ENCODE measurements around the gene HKDC1. TPM values are rescaled to one million over a fixed set of nuclear protein-coding genes. Genes with fewer than 3 reads are reported as not detected.

HKDC1 gene
- total RNA-seq, 1 donor from 2014 or later: not detected

DNA sequence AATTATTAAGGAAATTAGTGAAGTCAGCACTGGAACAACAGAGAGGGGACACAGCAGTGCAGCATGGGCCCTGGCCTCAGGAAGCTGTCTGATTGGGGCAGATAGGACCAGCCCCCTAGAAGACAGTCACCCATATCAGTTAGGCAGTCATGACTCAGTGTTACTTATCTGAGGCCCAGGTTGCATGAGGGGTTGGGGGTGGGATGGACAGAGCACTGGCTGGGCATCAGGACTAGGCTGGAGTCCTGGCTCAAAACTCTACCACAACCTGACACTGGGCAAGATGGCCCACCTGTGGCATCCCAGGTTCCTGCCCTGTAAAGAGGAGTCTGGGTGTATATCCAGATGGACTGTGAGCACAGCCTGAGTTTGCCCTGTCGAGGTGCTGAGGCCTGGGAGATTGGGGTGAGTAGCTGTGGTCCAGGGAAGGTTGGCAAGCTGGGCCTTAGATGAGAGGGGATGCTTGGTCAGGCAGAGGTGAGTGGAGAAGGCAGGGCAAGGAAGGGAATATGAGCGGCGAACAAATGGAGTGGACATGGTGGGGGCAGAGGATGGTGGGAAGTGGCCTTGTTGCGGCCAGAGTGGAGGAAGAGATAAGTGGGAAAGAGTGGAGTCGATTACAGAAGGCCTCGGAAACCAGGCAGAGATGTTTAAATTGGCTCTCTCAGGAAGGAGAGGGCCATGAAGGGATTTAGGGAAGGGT lies 95.6 kb downstream of the HKDC1 start:
- Mint-ChIP-seq H3K4me3 (ENCODE audit: unreplicated experiment) (no peak overlapping the region), H3K9me3 (ENCODE audit: unreplicated experiment) (peaks cover 12% of the 10 kb centered on the region), H3K27me3 (ENCODE audit: unreplicated experiment) (peaks cover 13% of the 10 kb centered on the region), H3K36me3 (ENCODE audit: unreplicated experiment) (peaks cover 4% of the 10 kb centered on the region), H3K4me1 (ENCODE audit: low read depth, unreplicated experiment) (peaks cover 14% of the 10 kb centered on the region), H3K27ac (ENCODE audit: unreplicated experiment) (no peak overlapping the region)
- DNase-seq: no peak
- TF ChIP-seq, protein P1, sequence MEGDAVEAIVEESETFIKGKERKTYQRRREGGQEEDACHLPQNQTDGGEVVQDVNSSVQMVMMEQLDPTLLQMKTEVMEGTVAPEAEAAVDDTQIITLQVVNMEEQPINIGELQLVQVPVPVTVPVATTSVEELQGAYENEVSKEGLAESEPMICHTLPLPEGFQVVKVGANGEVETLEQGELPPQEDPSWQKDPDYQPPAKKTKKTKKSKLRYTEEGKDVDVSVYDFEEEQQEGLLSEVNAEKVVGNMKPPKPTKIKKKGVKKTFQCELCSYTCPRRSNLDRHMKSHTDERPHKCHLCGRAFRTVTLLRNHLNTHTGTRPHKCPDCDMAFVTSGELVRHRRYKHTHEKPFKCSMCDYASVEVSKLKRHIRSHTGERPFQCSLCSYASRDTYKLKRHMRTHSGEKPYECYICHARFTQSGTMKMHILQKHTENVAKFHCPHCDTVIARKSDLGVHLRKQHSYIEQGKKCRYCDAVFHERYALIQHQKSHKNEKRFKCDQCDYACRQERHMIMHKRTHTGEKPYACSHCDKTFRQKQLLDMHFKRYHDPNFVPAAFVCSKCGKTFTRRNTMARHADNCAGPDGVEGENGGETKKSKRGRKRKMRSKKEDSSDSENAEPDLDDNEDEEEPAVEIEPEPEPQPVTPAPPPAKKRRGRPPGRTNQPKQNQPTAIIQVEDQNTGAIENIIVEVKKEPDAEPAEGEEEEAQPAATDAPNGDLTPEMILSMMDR (IDR thresholded peaks at IDR 0.05; ENCODE audit: partially characterized antibody, unreplicated experiment): no peak

DNA sequence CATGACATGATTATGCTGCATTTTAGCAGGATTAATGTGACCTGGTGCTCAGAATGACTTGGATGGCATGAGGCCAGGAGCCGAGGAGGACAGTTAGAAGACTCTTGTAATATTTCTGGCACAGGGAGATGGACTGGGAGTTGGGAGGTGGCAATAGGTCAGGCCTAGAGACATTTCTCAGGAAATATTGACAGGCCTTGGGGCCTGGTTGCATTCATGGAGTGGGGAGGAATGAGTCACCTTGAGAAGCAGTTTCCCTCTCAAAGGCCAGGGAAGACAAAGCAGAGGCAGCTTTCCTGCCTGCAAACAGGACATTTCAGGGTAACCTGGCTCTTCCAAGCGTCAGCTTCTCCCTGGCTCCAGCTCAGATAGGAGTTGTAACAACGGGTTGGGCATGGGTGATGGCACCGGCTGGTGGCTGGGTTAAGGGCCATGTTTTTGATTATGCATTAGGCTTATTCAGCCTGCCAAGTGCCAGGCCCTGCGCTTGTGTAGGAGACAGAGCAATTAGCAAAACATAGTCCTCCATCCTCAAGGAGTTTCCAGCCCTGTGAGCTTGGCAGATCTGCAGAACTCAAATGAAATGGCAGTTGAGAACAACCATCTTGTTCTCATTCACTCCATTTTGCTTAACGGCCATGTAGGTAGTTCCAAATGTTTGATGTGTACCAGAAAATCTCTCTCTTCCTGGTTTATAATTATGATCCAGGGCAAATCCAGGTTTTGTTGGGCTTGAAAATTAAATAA lies 96.4 kb downstream of the HKDC1 start:
- TF ChIP-seq, protein P1 (IDR thresholded peaks at IDR 0.05; ENCODE audit: partially characterized antibody, unreplicated experiment): no peak
- peaks cover 13% of the 10 kb centered on the region for H3K27me3 Mint-ChIP-seq (ENCODE audit: unreplicated experiment)
- H3K27ac Mint-ChIP-seq (ENCODE audit: unreplicated experiment): no peak overlapping the region
- H3K9me3 Mint-ChIP-seq (ENCODE audit: unreplicated experiment): peaks cover 13% of the 10 kb centered on the region
- peaks cover 21% of the 10 kb centered on the region for H3K4me1 Mint-ChIP-seq (ENCODE audit: low read depth, unreplicated experiment)
- no peak overlapping the region for H3K4me3 Mint-ChIP-seq (ENCODE audit: unreplicated experiment)
- H3K36me3 Mint-ChIP-seq (ENCODE audit: unreplicated experiment): peaks cover 4% of the 10 kb centered on the region
- no peak for DNase-seq

Other genes with a start within 250 kb of the HKDC1 start
- gene KIFBP, start 231.5 kb upstream of the HKDC1 start, total RNA-seq (ENCODE audit: unreplicated experiment): 45.3 TPM
- gene SRGN, start 132.2 kb upstream of the HKDC1 start, total RNA-seq (ENCODE audit: unreplicated experiment): not detected
- 55.8 TPM for gene VPS26A, start 96.2 kb upstream of the HKDC1 start, total RNA-seq (ENCODE audit: unreplicated experiment)
- 45.0 TPM for gene SUPV3L1, start 40.1 kb upstream of the HKDC1 start, total RNA-seq (ENCODE audit: unreplicated experiment)
- gene HK1, start 58.2 kb downstream of the HKDC1 start, total RNA-seq (ENCODE audit: unreplicated experiment): 240 TPM
- gene TACR2, start 196.6 kb downstream of the HKDC1 start, total RNA-seq (ENCODE audit: unreplicated experiment): not detected
- gene TSPAN15, start 231.1 kb downstream of the HKDC1 start, total RNA-seq (ENCODE audit: unreplicated experiment): 49.8 TPM

All from glutamatergic neuron (in vitro differentiated cells).